Measurements from ENCODE around the gene SLIT3. TPM values are rescaled to one million over a fixed set of nuclear protein-coding genes. Genes with fewer than 3 reads are reported as not detected.

SLIT3 gene
- total and polyA plus RNA-seq, 4 donors = 4.6 to 48.5 (median 19.8) TPM

GRCh38 chr5:169229342-169229892, 71.5 kb downstream of the SLIT3 start:
- no peak for ATAC-seq (ENCODE audit: insufficient read depth, low FRiP score)
- H3K9me3 ChIP-seq (ENCODE audit: control insufficient read depth in 4 of 4, insufficient read depth in 3 of 4, low read length in 3 of 4) = peaks cover 0 to 1% (median 0%) of the 10 kb centered on the region in 4 donors
- H3K9ac ChIP-seq (ENCODE audit: insufficient read depth in 1 of 2, low read length in 2 of 2) = peak overlapping the region in 1 of 2 donors; percentile 28
- no peak overlapping the region for H3K27ac ChIP-seq (ENCODE audit: low read depth in 1 of 2, low read length in 1 of 2)
- no peak overlapping the region for H3K4me3 ChIP-seq
- TF ChIP-seq CTCF (IDR thresholded peaks at IDR 0.05; ENCODE audit: control extremely low read depth, extremely low read depth) = no peak
- DNase-seq = peak in 2 of 3 donors; percentile 43 to 53
- H3K36me3 ChIP-seq (ENCODE audit: control insufficient read depth in 4 of 4, insufficient read depth in 4 of 4, low read length in 4 of 4) = no peaks in the 10 kb centered on the region
- no peaks in the 10 kb centered on the region for H3K27me3 ChIP-seq (ENCODE audit: control insufficient read depth in 3 of 3, insufficient read depth in 3 of 3, low read length in 2 of 3)
- H3K4me1 ChIP-seq (ENCODE audit: control insufficient read depth in 5 of 5, insufficient read depth in 5 of 5, low read length in 5 of 5) = peaks cover 0 to 12% (median 9%) of the 10 kb centered on the region in 5 donors
- 64 to 77% methylated on average over 6 of the region's 6 CpGs for WGBS, 2 donors

- Histone ChIP-seq H3K36me3 (ENCODE audit: control insufficient read depth in 4 of 4, insufficient read depth in 4 of 4, low read length in 4 of 4) (no peaks in the 10 kb centered on the region), H3K4me1 (ENCODE audit: control insufficient read depth in 5 of 5, insufficient read depth in 5 of 5, low read length in 5 of 5) (peaks cover 0 to 12% (median 9%) of the 10 kb centered on the region in 5 donors), H3K27ac (ENCODE audit: low read depth in 1 of 2, low read length in 1 of 2) (no peak overlapping the region), H3K9me3 (ENCODE audit: control insufficient read depth in 4 of 4, insufficient read depth in 3 of 4, low read length in 3 of 4) (peaks cover 0 to 1% (median 0%) of the 10 kb centered on the region in 4 donors), H3K4me3 (no peak overlapping the region), H3K27me3 (ENCODE audit: control insufficient read depth in 3 of 3, insufficient read depth in 3 of 3, low read length in 2 of 3) (no peaks in the 10 kb centered on the region), H3K9ac (ENCODE audit: insufficient read depth in 1 of 2, low read length in 2 of 2) (no peak overlapping the region)
- no peak for ATAC-seq (ENCODE audit: insufficient read depth, low FRiP score)
- no peak for DNase-seq
- 81 to 88% methylated on average over 3 of the region's 3 CpGs for WGBS, 2 donors
- no peak for TF ChIP-seq CTCF (IDR thresholded peaks at IDR 0.05; ENCODE audit: control extremely low read depth, extremely low read depth)
Measured at GRCh38 chr5:169226895-169227294, 74.0 kb downstream of the SLIT3 start.

- no peaks in the 10 kb centered on the region for H3K36me3 ChIP-seq (ENCODE audit: control insufficient read depth in 4 of 4, insufficient read depth in 4 of 4, low read length in 4 of 4)
- H3K4me1 ChIP-seq (ENCODE audit: control insufficient read depth in 5 of 5, insufficient read depth in 5 of 5, low read length in 5 of 5) = peaks cover 0 to 12% (median 9%) of the 10 kb centered on the region in 5 donors
- no peak for TF ChIP-seq CTCF (IDR thresholded peaks at IDR 0.05; ENCODE audit: control extremely low read depth, extremely low read depth)
- ATAC-seq (ENCODE audit: insufficient read depth, low FRiP score) (no peak), DNase-seq (no peak)
- WGBS, 2 donors = 85 to 87% methylated on average over 6 of the region's 6 CpGs
- no peak overlapping the region for H3K27ac ChIP-seq (ENCODE audit: low read depth in 1 of 2, low read length in 1 of 2)
- peaks cover 0 to 1% (median 0%) of the 10 kb centered on the region in 4 donors for H3K9me3 ChIP-seq (ENCODE audit: control insufficient read depth in 4 of 4, insufficient read depth in 3 of 4, low read length in 3 of 4)
- H3K27me3 ChIP-seq (ENCODE audit: control insufficient read depth in 3 of 3, insufficient read depth in 3 of 3, low read length in 2 of 3) = no peaks in the 10 kb centered on the region
- no peak overlapping the region for H3K4me3 ChIP-seq
- no peak overlapping the region for H3K9ac ChIP-seq (ENCODE audit: insufficient read depth in 1 of 2, low read length in 2 of 2)
Measured at GRCh38 chr5:169225830-169226356, 75.0 kb downstream of the SLIT3 start.
